GM21528 (cell line): ENCODE measurements around the gene USP30.
A peak's percentile ranks its signal among the peaks of the same experiment; 100 is the strongest.

Experiments
- ATAC-seq: cut with Tn5 transposase; IDR thresholded peaks from one replicate; pipeline ENCODE4 v1.9.1; 2021; ENCODE audit warnings: mild to moderate bottlenecking, moderate library complexity; ENCODE audit not compliant: unreplicated experiment, low FRiP score

USP30 gene

DNA sequence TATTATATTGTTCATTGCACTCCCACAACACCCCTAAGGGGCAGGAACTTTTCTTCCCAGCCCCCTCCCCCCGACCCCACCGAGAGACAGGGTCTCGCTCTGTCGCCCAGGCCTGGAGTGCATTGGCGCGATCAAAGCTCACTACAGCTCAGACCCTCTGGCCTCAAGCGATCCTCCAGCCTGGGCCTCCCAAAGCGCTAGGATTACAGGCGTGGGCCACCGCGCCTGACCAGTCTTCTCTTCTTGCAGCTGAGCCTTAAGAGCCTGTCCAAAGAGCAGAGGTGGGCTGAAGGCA, 44.7 kb downstream of the USP30 start:
- ATAC-seq, result no peak

DNA sequence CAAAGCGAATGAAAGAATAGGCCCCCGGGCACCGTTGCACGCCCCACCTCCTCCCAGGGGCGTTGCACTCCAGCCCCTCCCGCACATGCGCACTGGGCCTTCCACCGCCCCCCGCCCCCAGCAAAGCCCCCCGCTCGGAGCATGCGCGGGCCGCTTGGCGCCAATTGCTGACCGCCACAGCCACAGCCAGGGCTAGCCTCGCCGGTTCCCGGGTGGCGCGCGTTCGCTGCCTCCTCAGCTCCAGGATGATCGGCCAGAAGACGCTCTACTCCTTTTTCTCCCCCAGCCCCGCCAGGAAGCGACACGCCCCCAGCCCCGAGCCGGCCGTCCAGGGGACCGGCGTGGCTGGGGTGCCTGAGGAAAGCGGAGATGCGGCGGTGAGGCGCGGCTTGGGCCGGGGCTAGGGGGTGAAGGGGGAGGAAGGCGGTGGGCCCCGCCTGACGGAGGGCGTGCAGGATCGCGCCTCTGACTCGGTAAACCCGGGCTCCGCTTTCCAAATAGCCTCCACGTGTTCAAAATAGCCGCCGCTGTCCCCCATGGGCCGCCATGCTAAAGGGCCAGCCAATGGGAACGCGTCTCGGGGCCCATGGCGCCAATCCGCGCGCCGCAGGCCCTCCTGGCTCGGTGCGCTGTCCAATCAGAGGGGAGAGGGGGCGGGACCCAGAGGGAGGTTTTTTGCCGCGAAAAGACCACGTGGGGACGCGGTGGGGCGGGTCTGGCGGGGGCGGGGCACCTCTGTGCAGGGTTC, 45.2 kb downstream of the USP30 start, which contains the start of gene UNG:
Gene UNG, plus strand, starts transcription at position 163 of the 748 bp plus-strand sequence. Its CDS starts 83 bp downstream, at position 246.
- peak; percentile 89 for ATAC-seq

GRCh38 chr12:109098183-109098604, 45.8 kb downstream of the USP30 start:
- ATAC-seq, result peak; percentile 31

GRCh38 chr12:109098651-109099050, 46.3 kb downstream of the USP30 start:
- peak; percentile 1 for ATAC-seq

GRCh38 chr12:109099431-109100020, 47.1 kb downstream of the USP30 start:
- no peak for ATAC-seq

DNA sequence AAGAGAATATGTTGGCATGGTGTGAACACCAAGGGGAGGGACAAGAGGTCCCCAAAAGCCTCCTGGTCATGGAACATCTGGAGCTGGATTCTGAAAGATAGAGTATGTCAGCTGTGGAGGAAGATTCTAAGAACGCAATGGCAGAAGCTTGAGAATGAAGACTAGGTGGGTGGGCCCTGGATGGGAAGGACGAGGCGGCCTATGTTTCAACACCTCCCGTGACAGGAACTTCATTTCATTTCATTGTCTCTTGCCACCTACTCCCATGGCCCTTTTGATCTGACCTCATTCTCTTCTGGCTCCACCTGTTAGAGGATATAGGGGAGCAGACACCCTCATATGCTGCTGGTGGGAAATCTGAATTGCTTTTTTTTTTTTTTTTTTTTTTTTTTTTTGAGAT, 48.4 kb downstream of the USP30 start:
- no peak for ATAC-seq

DNA sequence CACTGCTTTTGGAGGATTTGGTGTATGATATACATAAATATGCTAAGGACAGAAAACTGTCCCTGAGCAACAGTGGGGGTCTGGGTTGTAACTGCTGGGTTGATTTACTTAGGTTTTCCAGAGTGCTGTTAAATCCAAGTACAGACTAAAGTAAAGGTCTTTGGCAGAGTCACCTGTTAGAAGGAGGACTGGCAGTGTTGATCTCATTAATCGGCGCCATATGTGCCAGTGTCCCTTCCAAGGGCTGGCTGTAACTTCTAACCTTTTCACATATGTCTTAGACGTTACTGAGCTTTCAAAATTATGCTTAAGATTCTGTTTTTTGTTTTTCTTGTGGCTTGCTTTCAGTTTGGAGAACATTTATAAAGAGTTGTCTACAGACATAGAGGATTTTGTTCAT, 50.1 kb downstream of the USP30 start:
- ATAC-seq, result no peak

- ATAC-seq, result no peak
Observed at GRCh38 chr12:109105176-109105575, 52.8 kb downstream of the USP30 start.

DNA sequence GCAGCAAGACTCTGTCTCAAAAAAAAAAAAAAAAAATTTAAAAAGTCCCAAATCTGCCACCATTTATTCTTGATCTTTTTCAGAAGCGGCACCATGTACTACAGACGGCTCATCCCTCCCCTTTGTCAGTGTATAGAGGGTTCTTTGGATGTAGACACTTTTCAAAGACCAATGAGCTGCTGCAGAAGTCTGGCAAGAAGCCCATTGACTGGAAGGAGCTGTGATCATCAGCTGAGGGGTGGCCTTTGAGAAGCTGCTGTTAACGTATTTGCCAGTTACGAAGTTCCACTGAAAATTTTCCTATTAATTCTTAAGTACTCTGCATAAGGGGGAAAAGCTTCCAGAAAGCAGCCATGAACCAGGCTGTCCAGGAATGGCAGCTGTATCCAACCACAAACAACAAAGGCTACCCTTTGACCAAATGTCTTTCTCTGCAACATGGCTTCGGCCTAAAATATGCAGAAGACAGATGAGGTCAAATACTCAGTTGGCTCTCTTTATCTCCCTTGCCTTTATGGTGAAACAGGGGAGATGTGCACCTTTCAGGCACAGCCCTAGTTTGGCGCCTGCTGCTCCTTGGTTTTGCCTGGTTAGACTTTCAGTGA, 57.5 kb downstream of the USP30 start:
- ATAC-seq, result no peak

DNA sequence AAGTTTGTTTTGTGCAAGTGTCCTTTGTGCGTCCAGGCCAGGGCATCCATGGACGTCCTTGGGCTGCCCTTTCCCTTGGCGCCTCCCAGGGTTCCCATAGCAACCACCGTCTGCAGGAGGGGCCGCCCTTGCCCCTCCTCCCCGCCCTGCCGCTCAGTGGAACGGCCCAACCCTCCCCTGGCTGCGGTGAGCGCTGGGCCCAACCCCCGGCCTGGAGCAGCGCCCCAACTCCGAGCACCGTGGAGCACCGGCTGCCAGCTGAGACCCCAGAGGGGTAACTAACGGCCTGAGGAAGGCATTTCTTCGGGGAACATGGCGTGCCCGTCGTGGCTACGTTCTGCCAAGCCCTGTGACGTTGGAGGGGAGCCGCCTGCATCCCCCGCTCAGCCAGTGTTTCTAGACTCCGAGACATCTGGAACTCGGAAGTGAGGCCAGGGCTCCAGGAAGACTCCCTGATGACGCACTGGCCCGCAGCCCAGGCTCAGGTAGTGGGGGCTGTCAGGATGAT, 58.7 kb downstream of the USP30 start:
- ATAC-seq, result no peak

GRCh38 chr12:109112720-109113465, 60.5 kb downstream of the USP30 start:
- no peak for ATAC-seq

GRCh38 chr12:109113661-109114321, 61.4 kb downstream of the USP30 start:
- no peak for ATAC-seq

- ATAC-seq, result no peak
Observed at GRCh38 chr12:109114644-109115043, 62.3 kb downstream of the USP30 start.

- ATAC-seq, result no peak
Observed at GRCh38 chr12:109115404-109115757, 63.0 kb downstream of the USP30 start.

- ATAC-seq, result no peak
Observed at GRCh38 chr12:109115758-109116610, 63.6 kb downstream of the USP30 start, which contains the start of gene ACACB. Gene ACACB, plus strand, starts transcription at chr12:109116587. Its CDS starts 22,819 bp downstream, at chr12:109139406.

- ATAC-seq, result no peak
Observed at GRCh38 chr12:109116611-109116949, 64.2 kb downstream of the USP30 start.

GRCh38 chr12:109120095-109120494, 67.7 kb downstream of the USP30 start:
- ATAC-seq, result no peak

- ATAC-seq, result no peak
Observed at GRCh38 chr12:109120557-109120956, 68.2 kb downstream of the USP30 start.

DNA sequence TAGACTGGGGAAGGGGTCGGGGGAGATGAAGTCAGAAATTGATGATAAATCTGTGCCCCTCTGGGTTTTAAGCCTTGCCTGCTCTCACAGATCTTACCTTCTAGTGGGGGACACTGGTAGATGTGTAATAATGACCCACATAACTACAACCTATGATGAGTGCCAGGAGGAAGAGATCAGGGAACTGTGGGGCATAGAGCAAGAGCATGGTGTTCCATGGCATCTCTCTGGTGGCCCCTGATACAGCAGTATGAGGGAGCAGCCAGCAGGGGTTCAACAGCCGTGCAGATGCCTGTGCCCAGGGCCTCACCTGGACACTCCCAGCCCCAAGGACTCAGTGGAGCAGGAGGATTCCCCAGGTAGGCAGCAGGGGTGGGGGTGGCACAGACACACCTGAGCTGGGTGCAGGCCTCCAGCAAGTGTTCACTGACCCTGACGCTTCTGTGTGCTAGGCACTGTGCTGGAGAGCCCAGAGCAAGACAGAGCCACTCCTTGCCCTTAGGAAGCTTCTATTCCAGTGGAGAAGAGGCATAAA, 69.0 kb downstream of the USP30 start:
- ATAC-seq, result no peak
